Neuron (in vitro differentiated cells): ENCODE results near the gene DNAJB2.

Experiments
- H2AFZ ChIP-seq: one replicate; pipeline ENCODE4 v1.6.1; 2013; ENCODE audit warnings: low read depth, mild to moderate bottlenecking, inconsistent platforms, low read length, moderate library complexity
- H3K27me3 ChIP-seq: one replicate; pipeline ENCODE4 v1.6.1; 2013; ENCODE audit warnings: low read length; ENCODE audit not compliant: insufficient read depth
- H3K36me3 ChIP-seq: one replicate; pipeline ENCODE4 v1.6.1; 2013; ENCODE audit warnings: low read length; ENCODE audit not compliant: insufficient read depth
- H3K4me1 ChIP-seq: one replicate; pipeline ENCODE4 v1.6.1; 2013; ENCODE audit warnings: low read length; ENCODE audit not compliant: insufficient read depth
- H3K4me3 ChIP-seq: 2 replicates; pipeline ENCODE4 v1.5.1; 2013; ENCODE audit warnings: mild to moderate bottlenecking, low read length, moderate library complexity
- H3K9me3 ChIP-seq: one replicate; pipeline ENCODE4 v1.6.1; 2013; ENCODE audit warnings: low read length

The DNAJB2 gene

GRCh38 chr2:219269362-219270054 lies 9.7 kb upstream of the DNAJB2 start:
- H3K27me3 ChIP-seq, result peaks cover 45% of the 10 kb centered on the region
- H2AFZ ChIP-seq, result no peak overlapping the region
- H3K9me3 ChIP-seq, result no peaks in the 10 kb centered on the region
- H3K4me3 ChIP-seq, result no peak overlapping the region
- peaks cover 5% of the 10 kb centered on the region for H3K4me1 ChIP-seq
- no peaks in the 10 kb centered on the region for H3K36me3 ChIP-seq

- Histone ChIP-seq H3K9me3 (no peaks in the 10 kb centered on the region), H3K27me3 (peaks cover 41% of the 10 kb centered on the region), H2AFZ (no peak overlapping the region), H3K4me1 (peaks cover 6% of the 10 kb centered on the region), H3K4me3 (no peak overlapping the region), H3K36me3 (no peaks in the 10 kb centered on the region)
Measured at GRCh38 chr2:219270055-219270372, 9.2 kb upstream of the DNAJB2 start.

- Histone ChIP-seq H3K4me1 (peaks cover 6% of the 10 kb centered on the region), H3K36me3 (no peaks in the 10 kb centered on the region), H2AFZ (no peak overlapping the region), H3K9me3 (no peaks in the 10 kb centered on the region), H3K27me3 (peaks cover 33% of the 10 kb centered on the region), H3K4me3 (no peak overlapping the region)
Measured at GRCh38 chr2:219271021-219271420, 8.1 kb upstream of the DNAJB2 start.

- H3K36me3 ChIP-seq, result no peaks in the 10 kb centered on the region
- H3K4me1 ChIP-seq, result peaks cover 6% of the 10 kb centered on the region
- H3K4me3 ChIP-seq, result no peak overlapping the region
- no peaks in the 10 kb centered on the region for H3K9me3 ChIP-seq
- peaks cover 23% of the 10 kb centered on the region for H3K27me3 ChIP-seq
- no peak overlapping the region for H2AFZ ChIP-seq
Measured at GRCh38 chr2:219272356-219272755, 6.8 kb upstream of the DNAJB2 start.

- H2AFZ ChIP-seq, result no peak overlapping the region
- H3K9me3 ChIP-seq, result no peaks in the 10 kb centered on the region
- peaks cover 23% of the 10 kb centered on the region for H3K27me3 ChIP-seq
- no peak overlapping the region for H3K4me3 ChIP-seq
- peaks cover 9% of the 10 kb centered on the region for H3K4me1 ChIP-seq
- no peaks in the 10 kb centered on the region for H3K36me3 ChIP-seq
Measured at GRCh38 chr2:219272995-219273394, 6.2 kb upstream of the DNAJB2 start.

GRCh38 chr2:219273937-219274336 lies 5.2 kb upstream of the DNAJB2 start:
- Histone ChIP-seq H3K4me1 (peaks cover 19% of the 10 kb centered on the region), H3K4me3 (no peak overlapping the region), H3K27me3 (peaks cover 23% of the 10 kb centered on the region), H3K36me3 (no peaks in the 10 kb centered on the region), H3K9me3 (no peaks in the 10 kb centered on the region), H2AFZ (no peak overlapping the region)

- H3K4me1 ChIP-seq, result peaks cover 19% of the 10 kb centered on the region
- no peaks in the 10 kb centered on the region for H3K36me3 ChIP-seq
- H3K27me3 ChIP-seq, result peaks cover 21% of the 10 kb centered on the region
- H2AFZ ChIP-seq, result no peak overlapping the region
- no peaks in the 10 kb centered on the region for H3K9me3 ChIP-seq
- H3K4me3 ChIP-seq, result no peak overlapping the region
Measured at GRCh38 chr2:219274361-219274921, 4.7 kb upstream of the DNAJB2 start.

- Histone ChIP-seq H3K36me3 (peaks cover 1% of the 10 kb centered on the region), H3K4me1 (peaks cover 30% of the 10 kb centered on the region), H3K9me3 (no peaks in the 10 kb centered on the region), H3K4me3 (peak overlapping the region; percentile 57), H2AFZ (peak overlapping the region; percentile 31), H3K27me3 (peaks cover 5% of the 10 kb centered on the region)
Measured at GRCh38 chr2:219277703-219278654, 1.2 kb upstream of the DNAJB2 start.

- H3K4me3 ChIP-seq, result peak overlapping the region; percentile 57
- peak overlapping the region; percentile 31 for H2AFZ ChIP-seq
- peaks cover 8% of the 10 kb centered on the region for H3K36me3 ChIP-seq
- H3K4me1 ChIP-seq, result peaks cover 30% of the 10 kb centered on the region
- peaks cover 5% of the 10 kb centered on the region for H3K27me3 ChIP-seq
- H3K9me3 ChIP-seq, result no peaks in the 10 kb centered on the region
Measured at GRCh38 chr2:219278655-219279150, 463 bp upstream of the DNAJB2 start.

GRCh38 chr2:219279916-219280516 lies 850 bp downstream of the DNAJB2 start:
- Histone ChIP-seq H3K4me1 (peaks cover 24% of the 10 kb centered on the region), H3K27me3 (no peaks in the 10 kb centered on the region), H3K4me3 (peak overlapping the region; percentile 57), H3K36me3 (peaks cover 17% of the 10 kb centered on the region), H2AFZ (no peak overlapping the region), H3K9me3 (no peaks in the 10 kb centered on the region)

- Histone ChIP-seq H3K4me3 (no peak overlapping the region), H3K36me3 (peaks cover 19% of the 10 kb centered on the region), H3K27me3 (no peaks in the 10 kb centered on the region), H2AFZ (no peak overlapping the region), H3K9me3 (no peaks in the 10 kb centered on the region), H3K4me1 (peaks cover 24% of the 10 kb centered on the region)
Measured at GRCh38 chr2:219280651-219281050, 1.5 kb downstream of the DNAJB2 start.

GRCh38 chr2:219281588-219281987 lies 2.4 kb downstream of the DNAJB2 start:
- H3K36me3 ChIP-seq, result peaks cover 19% of the 10 kb centered on the region
- no peak overlapping the region for H2AFZ ChIP-seq
- H3K9me3 ChIP-seq, result no peaks in the 10 kb centered on the region
- H3K27me3 ChIP-seq, result no peaks in the 10 kb centered on the region
- no peak overlapping the region for H3K4me3 ChIP-seq
- peaks cover 28% of the 10 kb centered on the region for H3K4me1 ChIP-seq

GRCh38 chr2:219282375-219282774 lies 3.2 kb downstream of the DNAJB2 start:
- H3K4me3 ChIP-seq, result no peak overlapping the region
- H3K27me3 ChIP-seq, result no peaks in the 10 kb centered on the region

More at GRCh38 chr2:219282375-219282774, 3.2 kb downstream of the DNAJB2 start:
- H3K36me3 ChIP-seq, result peaks cover 19% of the 10 kb centered on the region
- H3K9me3 ChIP-seq, result no peaks in the 10 kb centered on the region
- H3K4me1 ChIP-seq, result peaks cover 31% of the 10 kb centered on the region
- no peak overlapping the region for H2AFZ ChIP-seq
